HG03378 (cell line): ENCODE measurements around the gene C2CD4C.
"Not testable (repeated sequence)": the region's sequence is repeated elsewhere in the genome, so short reads cannot be mapped to it uniquely, and the experiment has no call there.

Experiments
- ATAC-seq: cut with Tn5 transposase; IDR thresholded peaks from one replicate; pipeline ENCODE4 v1.9.1; 2021; ENCODE audit warnings: mild to moderate bottlenecking, moderate library complexity; ENCODE audit not compliant: unreplicated experiment

Gene C2CD4C

DNA sequence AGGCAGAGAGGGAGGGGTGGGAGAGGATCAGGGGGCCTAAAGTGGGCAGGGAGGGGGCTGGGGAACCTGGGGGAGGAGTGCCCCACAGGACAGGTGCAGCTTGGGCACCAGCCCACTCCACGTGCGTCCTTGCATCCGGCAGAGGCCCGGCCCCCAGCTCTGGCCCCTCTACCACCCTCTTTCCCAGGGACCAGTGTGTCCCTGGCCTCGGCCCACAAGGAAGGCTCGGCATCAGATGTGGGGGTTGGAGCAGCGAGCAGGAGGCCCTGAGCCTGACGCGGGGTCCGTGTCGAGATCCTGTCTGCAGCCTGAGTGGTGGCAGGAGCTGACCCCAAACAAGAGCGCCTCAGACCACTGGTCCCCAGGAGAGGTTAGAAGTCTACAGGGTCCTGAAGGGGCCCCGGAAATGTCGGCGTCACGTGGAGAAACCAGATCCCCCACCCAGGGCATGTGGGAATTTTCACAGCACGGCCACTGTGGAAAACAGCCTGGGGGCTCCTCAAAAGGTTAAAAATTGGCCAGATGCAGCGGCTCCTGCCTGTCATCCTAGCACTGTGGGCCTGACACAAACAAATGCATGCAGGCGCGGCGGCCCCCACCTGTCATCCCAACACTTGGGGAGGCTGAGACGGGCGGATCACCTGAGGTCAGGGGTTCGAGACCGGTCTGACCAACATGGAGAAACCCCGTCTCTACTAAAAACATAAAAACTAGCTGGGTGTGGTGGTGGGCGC lies 30.4 kb upstream of the C2CD4C start:
- no peak for ATAC-seq

DNA sequence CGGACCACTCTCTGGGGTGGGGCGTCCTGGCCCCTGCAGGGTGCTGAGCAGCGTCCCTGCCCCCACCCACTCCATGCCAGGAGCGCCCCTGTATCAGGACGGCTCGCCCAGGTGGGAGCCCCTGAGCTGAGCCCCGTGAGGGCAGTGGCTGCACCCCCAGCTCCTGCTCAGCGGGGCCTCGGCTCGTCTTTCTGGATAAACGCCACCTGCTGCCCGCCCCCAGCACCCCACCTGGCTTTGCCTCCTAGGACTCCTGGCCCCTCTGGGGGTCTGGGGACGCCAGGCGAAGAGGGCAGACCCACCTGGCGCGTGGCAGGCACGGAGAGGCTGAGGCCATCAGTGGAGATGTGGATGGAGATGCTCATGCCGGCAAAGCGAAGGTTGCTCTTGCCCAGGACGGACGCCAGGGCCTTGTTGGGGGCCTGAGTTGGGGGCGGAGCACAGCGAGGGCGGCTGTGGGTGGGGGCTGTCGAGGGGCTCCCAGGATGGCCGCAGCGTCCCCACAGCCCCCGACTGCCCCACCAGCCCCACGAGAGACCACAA lies 29.5 kb upstream of the C2CD4C start:
- ATAC-seq: no peak

DNA sequence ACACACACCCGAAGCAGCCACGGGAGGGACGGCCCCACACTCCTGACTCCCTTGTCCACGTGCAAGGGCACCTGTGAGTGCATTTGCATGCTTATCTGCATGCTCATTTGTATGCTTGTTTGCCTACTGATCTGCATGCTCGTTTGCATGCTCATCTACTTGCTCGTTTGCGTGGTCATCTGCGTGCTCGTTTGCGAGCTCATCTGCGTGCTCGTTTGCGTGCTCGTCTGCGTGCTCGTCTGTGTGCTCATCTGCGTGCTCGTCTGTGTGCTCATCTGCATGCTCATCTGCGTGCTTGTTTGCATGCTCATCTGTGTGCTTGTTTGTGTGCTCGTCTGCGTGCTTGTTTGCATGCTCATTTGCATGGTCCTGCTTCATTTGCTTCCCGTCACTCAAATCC lies 28.1 kb upstream of the C2CD4C start:
- no peak for ATAC-seq

DNA sequence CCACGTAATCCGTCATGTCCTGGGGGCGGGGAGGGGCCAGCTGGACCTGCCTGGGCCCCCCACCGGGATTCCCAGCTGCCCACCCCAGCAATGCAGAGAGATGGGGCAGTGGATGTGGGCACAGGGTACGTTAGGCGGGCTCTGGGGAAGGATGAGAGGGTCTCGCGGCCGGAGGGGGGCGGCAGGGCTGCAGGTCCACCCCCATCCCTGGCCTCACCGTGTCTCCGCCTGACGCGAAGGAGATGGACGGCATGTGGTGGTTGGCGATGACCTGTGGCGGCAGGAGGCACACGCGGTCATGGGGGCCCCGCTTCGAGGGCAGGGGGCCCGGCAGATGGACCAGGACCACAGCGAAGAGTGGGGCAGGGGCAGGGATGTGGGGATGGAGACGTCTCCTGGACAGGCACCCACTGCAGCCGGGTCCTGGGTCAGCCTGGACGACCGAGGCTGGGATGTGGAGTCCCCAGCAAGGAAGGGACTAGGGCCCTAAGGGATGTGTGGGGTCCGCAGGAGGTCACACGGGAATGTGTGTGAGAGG lies 27.5 kb upstream of the C2CD4C start:
- ATAC-seq: no peak

DNA sequence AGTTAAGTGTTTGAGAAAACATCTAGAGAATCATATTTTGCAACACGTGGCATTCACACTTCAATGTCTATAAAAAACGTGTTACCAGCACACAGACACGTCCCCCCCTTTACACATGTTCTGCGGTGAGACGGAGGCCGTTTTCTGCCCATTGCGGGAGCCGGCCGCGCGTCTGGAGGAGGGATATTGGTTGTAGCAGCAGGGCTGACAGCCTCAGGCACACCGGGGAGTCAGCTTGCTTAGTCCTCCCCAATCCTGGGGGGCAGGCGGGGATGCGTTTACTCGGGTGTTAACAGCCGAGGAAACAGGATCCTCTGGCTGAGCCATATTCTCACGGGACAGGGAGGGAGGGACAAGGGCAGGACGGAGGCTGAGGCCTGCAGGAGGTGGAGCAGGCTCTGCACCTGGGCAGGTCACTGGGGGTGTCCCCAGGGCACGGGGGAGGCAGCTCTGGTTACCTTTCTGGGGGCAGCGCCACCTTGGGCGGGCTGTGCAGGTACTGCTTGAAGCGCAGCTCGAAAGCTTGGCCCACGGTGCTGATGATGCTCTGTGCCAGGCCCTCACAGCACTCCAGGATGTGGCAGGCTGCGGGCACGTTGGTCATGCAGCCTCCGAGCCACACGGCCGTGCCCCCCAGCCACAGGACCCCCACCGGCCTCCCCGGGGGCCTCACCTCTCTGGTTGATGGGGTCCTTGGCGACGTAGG lies 26.9 kb upstream of the C2CD4C start:
- no peak for ATAC-seq

DNA sequence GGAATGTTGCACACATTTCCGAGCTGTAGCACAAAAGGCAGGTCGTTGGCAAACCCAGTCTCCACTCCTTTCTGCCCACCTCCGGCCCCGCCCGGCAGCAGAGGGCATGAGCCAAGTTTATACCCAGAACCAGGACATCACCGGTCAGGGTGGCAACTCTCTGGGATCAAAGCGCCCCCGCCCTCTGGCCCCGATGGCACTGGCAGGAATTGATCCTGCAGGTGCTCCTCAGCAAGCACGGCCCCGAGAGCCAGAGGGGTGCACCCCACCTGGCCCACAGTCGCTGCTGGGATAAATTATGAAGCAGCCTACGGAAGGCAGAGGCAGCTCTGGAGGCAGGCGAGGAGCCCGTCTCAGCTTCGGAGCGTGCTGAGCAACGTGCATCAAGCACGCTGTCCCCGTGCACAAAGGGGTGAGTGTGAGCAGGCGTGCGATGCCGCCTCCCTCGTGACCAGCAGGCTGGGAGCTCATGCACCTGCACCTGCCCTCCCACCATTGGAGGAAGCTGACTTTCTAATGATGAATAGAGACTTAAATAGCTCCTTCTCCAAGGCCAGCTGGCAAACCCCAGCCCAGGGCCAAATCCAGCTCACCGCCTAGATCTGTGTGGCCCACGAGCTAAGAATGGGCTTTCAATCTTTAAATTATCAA lies 26.2 kb upstream of the C2CD4C start:
- ATAC-seq: no peak

DNA sequence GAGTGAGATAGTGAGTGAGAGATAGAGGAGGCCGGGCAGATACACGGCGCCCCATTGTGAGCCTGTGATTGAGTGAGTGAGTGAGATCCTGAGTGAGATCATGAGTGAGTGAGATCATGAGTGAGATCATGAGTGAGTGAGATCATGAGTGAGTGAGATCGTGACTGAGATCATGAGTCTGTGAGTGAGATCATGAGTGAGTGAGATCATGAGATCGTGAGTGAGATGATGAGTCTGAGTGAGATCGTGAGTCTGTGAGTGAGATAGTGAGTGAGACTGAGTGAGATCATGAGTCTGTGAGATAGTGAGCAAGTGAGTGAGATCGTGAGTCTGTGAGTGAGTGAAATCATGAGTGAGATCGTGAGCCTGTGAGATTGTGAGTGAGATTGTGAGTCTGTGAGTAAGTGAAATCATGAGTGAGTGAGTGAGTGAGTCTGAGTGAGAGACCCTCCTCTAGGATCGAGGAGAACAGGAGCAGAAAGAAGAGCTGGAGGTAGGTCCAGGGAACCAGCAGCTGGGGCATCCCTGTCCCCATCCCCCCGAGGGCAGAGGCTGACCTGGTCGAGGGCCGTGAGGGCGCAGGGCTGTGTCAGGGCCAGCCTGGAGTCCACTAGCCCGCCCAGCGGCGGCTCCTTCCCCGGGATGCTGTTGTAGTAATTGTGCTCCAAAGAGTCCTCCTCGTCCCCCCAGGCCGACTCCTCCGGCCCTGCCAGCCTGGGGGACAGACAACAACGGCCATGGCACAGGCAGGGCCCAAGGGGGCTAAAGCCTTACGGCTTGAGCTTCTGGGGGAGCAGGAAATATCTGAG lies 25.4 kb upstream of the C2CD4C start:
- no peak for ATAC-seq

DNA sequence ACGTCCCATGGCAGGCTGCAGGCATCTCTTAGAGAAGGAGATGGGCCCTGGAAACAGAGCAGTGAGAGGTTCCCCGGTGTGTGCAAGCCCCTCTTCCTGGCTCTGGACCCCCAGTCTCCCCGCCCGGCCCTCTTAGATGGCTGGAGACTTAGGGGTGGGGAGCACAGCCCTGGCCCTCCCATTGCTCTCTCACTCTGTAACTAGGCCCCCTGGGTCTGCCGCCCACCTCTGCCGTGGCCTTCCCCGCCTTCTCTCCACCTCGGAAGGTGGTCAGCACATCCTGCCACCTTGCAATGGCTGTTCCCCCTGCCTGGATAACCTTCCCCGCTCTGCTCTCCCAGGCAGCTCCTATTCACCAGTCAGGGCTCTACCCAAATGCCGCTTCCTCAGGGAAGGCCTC lies 21.8 kb upstream of the C2CD4C start:
- ATAC-seq: no peak

DNA sequence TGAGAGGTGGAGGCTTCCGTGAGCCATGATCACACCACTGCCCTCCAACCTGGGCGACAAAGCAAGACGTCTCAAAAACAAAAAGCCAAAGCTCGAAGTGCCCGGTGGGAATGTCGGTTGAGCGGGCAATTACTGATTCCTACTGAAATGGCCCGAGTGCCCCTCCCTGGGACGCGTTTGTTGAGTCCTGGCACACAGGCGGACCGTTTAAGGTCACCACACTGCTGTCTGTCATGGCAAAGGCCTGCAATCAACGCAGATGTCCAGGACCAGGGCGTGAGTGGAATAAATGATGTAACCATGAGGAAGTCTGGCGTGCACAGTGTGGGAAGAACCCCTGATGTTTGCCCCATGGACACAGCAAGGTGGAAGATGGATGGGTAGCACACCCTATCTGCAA lies 19.2 kb upstream of the C2CD4C start:
- ATAC-seq: no peak

DNA sequence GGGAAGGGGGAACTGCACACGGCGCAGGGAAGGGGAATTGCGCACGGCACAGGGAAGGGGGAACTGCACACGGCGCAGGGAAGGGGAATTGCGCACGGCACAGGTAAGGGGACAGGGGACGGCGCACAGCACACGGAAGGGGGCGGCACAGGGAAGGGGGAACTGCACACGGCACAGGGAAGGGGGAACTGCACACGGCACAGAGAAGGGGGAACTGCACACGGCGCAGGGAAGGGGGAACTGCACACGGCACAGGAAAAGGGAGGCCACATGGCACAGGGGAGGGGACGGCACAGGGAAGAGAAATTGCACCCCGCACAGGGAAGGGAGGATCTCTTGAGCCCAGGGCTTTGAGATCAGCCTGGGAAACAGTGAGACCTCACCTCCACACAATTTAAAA lies 18.7 kb upstream of the C2CD4C start:
- ATAC-seq: not testable (repeated sequence)

DNA sequence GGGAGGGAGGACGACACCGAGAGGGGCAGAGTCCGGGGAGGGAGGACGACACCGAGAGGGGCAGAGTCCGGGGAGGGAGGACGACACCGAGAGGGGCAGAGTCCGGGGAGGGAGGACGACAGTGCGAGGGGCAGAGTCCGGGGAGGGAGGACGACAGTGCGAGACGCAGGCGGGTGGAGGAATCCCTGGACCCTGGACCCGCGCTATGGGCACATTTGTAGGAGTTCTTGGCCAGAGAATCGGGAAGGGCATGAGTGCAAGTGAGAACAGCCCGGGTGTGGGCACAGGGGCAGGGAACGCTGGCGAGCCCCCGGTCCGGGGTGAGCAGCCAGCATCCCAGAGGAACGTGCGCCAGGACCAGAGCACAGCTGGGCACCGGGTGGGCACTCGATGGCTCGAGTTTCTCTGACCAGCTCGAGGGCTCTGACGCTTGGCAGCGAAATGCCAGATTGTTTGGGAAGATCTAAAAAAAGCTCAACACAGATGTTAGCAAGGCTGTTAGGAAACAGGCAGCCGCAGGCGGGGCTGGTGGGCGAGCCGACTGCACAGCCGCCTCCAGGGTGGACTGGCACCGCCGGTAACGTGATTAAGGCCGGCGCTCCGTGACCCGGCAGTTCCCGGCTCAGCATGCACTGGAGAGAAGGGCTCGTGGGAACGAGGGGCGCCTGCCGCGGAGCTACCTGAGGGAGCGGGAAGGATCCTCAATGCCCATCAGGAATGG lies 17.9 kb upstream of the C2CD4C start:
- ATAC-seq: no peak

DNA sequence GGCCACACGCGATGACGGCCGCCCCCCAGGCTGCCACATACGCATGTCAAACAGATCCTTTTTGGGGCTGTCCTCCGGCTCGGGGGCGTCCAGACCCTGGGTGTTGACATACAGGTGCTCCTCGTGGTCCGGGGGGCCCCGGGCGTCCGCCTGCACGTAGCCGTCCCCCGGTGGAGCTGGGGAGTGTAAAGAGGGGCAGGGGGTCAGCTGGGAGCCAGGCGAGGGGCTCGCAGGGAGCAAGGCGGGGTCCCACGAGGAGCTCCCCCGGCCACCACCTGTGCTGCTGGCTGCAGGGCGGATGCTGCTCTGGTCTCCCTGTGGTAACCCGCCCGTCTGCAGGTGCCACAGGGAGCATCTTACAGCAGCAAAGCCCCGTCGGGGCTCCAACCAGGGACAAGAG lies 16.1 kb upstream of the C2CD4C start:
- no peak for ATAC-seq

DNA sequence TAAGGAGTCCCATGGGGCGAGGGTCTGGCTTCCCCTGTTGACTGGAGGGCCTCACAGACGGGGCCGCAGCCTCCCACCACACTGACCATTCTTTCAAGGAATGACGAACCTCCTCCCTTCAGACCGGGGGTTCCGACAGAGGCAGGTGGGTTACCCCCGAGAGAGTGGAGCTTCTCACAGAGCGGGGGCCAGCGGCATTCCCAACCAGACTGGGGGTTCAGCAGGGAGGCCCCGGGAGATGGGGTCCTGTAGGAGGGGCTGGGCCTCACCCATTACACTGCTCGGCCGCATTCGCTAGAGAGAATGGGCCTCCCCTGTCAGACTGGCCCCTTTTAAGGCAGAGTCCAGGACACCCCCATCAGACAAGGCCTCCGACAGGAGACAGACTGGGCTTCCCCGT lies 15.6 kb upstream of the C2CD4C start:
- ATAC-seq: no peak

DNA sequence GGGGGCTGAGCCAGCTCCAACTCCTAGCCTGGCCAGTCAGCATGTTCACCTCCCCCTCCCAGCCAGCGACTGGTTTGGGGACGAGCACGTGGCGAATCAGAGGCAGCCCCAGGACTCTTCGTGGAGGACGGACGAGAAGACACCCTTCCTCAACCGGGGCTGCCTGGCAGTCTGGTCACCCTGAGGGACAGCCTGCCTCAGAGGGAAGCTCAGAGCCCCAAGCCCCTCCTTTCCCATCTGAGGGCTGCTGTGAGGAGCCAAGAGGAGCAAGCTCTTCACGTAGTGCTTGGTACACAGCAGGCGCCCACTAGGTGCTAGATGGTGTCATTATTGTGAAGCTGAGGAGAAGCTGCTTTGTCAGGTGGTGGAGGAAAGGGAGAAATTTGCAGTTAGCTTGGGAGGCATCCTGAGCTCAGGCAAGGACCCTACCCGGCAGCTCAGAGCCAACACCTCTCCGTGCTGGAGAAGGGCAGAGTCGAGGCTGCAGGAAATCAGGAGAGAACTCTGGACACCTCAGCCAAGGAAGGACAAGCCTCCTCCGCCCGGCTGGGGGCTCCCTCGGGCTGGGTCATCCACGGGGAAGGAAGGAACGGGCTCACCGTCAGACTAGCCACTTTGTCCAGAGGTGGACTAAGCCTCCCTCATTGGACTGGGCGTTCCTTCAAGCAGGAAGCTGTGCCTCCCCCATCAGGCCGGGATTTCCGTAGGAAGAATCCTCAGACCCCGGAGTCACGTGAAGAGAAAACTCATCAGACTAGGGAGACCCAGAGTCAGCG lies 14.9 kb upstream of the C2CD4C start:
- ATAC-seq: no peak

DNA sequence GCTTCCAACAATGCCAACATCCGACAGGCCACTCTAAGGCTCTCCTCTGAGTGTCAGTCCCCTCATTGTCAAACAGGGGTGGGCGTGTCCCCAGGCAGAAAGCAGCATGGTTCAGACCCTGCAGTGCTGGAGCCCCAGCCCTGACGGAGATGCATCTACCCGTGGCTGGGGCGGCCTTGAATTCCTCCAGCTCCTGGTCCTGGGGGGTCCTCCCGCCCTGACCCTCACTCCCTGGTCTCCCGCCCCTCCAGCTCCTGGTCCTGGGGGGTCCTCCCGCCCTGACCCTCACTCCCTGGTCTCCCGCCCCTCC lies 13.9 kb upstream of the C2CD4C start:
- not testable (repeated sequence) for ATAC-seq

DNA sequence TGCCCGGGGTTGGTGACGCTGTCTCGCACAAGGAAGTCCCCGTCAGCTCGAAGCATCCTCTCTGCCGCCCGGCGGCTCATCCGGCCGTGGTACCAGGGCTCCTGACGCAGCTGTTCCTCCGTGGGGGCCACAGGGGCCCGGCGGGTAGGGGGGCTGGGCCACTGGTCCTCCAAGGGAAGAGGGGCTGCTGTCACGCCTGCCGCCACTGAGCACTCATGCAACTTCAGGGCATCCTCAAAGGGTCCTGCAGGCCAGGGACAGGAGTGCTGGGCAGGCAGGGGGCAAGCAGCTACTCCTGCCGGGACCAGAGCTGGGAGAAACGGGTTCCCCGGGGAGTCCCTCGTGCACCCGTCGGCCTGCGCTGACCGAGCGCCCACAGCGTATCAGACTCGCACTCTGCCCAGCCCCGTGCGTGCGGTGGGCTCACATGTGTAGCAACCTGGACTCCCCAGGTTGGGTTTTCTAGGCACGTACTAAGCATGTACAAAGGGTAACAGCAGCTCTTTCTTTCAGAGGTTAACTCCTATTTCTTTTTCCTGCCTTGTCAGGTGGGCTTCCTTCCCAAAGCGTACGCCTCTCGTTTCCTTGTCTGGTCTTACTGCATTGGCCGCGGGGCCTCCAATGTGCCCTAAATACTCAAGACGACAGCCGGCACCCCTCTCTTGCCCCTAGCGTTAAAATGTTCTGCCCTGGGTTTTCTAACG lies 13.4 kb upstream of the C2CD4C start:
- ATAC-seq: no peak

DNA sequence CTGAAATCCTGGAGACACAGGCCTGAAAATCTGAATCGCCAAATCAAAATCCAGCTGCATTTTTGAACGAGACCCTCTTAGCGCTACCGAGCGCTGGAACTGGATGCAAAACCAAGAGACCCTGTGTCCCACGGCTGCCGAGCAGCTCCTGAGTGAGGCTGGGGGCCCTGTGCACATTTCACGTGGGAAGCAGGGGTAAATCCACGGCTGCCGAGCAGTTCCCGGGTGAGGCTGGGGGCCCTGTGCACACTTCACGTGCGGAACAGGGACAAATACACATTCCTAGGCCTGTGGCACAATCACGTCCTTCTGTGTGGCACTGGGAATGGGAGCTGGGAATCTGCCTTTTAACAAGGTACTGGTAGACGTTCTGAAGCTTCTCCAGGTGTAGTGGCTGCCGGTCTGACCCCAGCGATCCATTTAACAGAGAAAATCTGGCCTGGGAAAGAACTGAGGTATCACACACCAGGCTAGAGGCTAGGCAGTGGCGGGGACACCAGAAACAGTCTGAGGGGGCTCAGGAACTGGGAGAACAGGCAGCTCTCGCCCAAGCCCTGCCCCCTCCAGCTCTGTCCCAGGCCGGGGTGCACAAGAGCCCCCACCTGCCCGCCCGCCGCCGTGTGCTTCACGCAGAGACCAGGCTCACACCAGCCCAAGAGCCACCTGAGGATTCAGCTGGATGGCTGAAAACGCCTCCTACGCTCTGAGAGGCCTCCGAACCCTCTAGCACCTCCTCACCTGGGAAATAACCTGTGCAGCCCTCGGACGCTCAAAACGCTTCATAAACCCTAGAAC lies 11.0 kb upstream of the C2CD4C start:
- no peak for ATAC-seq
